ENCODE results near the gene OSBPL8.

GRCh38 chr12:76402259-76402658 is 157.3 kb downstream of the OSBPL8 start:
- TF ChIP-seq CTCF (IDR thresholded peaks at IDR 0.05) (no peak), POLR2A (IDR thresholded peaks at IDR 0.05) (no peak)

Measured in Peyer's patch (tissue), 4 donors.